ENCODE data around the gene PLCB2.

- TF ChIP-seq CEBPB (IDR thresholded peaks at IDR 0.05) (no peak), YY1 (IDR thresholded peaks at IDR 0.05; ENCODE audit: low read depth) (0 out of 2 replicates have a peak, but pooled peaks have one; percentile 28), RAD21 (IDR thresholded peaks at IDR 0.05; ENCODE audit: low read depth) (peak; percentile 11; the same call in 1 of the 2 replicates), CREB1 (IDR thresholded peaks at IDR 0.05; ENCODE audit: low read depth) (no peak), TAF1 (IDR thresholded peaks at IDR 0.05; ENCODE audit: low read depth) (no peak), EP300 (IDR thresholded peaks at IDR 0.05; ENCODE audit: borderline replicate concordance) (no peak; the same call in 1 of the 2 replicates), FOXM1 (IDR thresholded peaks at IDR 0.05; ENCODE audit: borderline replicate concordance, low read depth) (no peak), REST (IDR thresholded peaks at IDR 0.05; ENCODE audit: low read depth) (peak; percentile 50), NFIC (IDR thresholded peaks at IDR 0.05) (no peak), TCF12 (IDR thresholded peaks at IDR 0.05; ENCODE audit: low read depth) (no peak; the same call in 1 of the 2 replicates), TEAD4 (IDR thresholded peaks at IDR 0.05) (no peak)
- TF ChIP-seq, protein P1, sequence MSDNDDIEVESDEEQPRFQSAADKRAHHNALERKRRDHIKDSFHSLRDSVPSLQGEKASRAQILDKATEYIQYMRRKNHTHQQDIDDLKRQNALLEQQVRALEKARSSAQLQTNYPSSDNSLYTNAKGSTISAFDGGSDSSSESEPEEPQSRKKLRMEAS (IDR thresholded peaks at IDR 0.05), result peak; percentile 74
- TF ChIP-seq, protein P2, sequence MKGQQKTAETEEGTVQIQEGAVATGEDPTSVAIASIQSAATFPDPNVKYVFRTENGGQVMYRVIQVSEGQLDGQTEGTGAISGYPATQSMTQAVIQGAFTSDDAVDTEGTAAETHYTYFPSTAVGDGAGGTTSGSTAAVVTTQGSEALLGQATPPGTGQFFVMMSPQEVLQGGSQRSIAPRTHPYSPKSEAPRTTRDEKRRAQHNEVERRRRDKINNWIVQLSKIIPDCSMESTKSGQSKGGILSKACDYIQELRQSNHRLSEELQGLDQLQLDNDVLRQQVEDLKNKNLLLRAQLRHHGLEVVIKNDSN (IDR thresholded peaks at IDR 0.05), result no peak
Measured at GRCh38 chr15:40282147-40282868, 25.4 kb downstream of the PLCB2 start.
